H9 (cell line): ENCODE data around the gene CACNA2D3. TPM values are rescaled to one million over a fixed set of nuclear protein-coding genes. Genes with fewer than 3 reads are reported as not detected.

Experiments used
- DNase-seq: peaks from one replicate; pipeline ENCODE4 v3.0.0-alpha.2; 2017
- H2AFZ ChIP-seq: one replicate; pipeline ENCODE4 v1.6.1; 2013; ENCODE audit warnings: mild to moderate bottlenecking, low read length, control low read depth, moderate library complexity
- H2AK5ac ChIP-seq: 2 replicates; pipeline ENCODE4 v1.6.1; 2013; ENCODE audit warnings: low read length, control low read depth, mixed read lengths; ENCODE audit not compliant: insufficient read length
- H2BK120ac ChIP-seq: one replicate; pipeline ENCODE4 v1.6.1; 2013; ENCODE audit warnings: low read depth, mild to moderate bottlenecking, low read length, control low read depth, inconsistent platforms; ENCODE audit not compliant: poor library complexity, severe bottlenecking
- H2BK12ac ChIP-seq: 2 replicates; pipeline ENCODE4 v1.6.1; 2013; ENCODE audit warnings: low read length, control low read depth, mixed read lengths, low read depth; ENCODE audit not compliant: insufficient read length
- H2BK15ac ChIP-seq: 2 replicates; pipeline ENCODE4 v1.6.1; 2013; ENCODE audit warnings: low read depth, low read length, control low read depth
- H2BK20ac ChIP-seq: one replicate; pipeline ENCODE4 v1.6.1; 2013; ENCODE audit warnings: low read depth, mild to moderate bottlenecking, low read length, control low read depth, inconsistent platforms; ENCODE audit not compliant: poor library complexity, severe bottlenecking
- H2BK5ac ChIP-seq: 2 replicates; pipeline ENCODE4 v1.6.1; 2013; ENCODE audit warnings: low read length, control low read depth, mixed read lengths; ENCODE audit not compliant: insufficient read length
- H3K14ac ChIP-seq: 2 replicates; pipeline ENCODE4 v1.6.1; 2013; ENCODE audit warnings: low read length, control low read depth; ENCODE audit not compliant: insufficient read depth
- H3K18ac ChIP-seq: 2 replicates; pipeline ENCODE4 v1.6.1; 2013; ENCODE audit warnings: low read depth, mild to moderate bottlenecking, mixed read lengths, low read length, control low read depth; ENCODE audit not compliant: insufficient read length
- H3K23ac ChIP-seq: 2 replicates; pipeline ENCODE4 v1.6.1; 2013; ENCODE audit warnings: low read length, control low read depth, mixed read lengths, low read depth; ENCODE audit not compliant: insufficient read length
- H3K23me2 ChIP-seq: 2 replicates; pipeline ENCODE4 v1.6.1; 2013; ENCODE audit warnings: low read depth, mild to moderate bottlenecking, mixed read lengths, low read length, control low read depth; ENCODE audit not compliant: insufficient read length, poor library complexity, severe bottlenecking
- H3K27ac ChIP-seq: 2 replicates; pipeline ENCODE4 v1.5.1; 2013; ENCODE audit warnings: low read length, control low read depth, mixed read lengths, low read depth; ENCODE audit not compliant: insufficient read length
- H3K27me3 ChIP-seq: 2 replicates; pipeline ENCODE4 v1.6.1; 2013; ENCODE audit warnings: low read length, control low read depth, inconsistent platforms; ENCODE audit not compliant: insufficient read depth
- H3K4ac ChIP-seq: 2 replicates; pipeline ENCODE4 v1.6.1; 2013; ENCODE audit warnings: low read depth, mild to moderate bottlenecking, control low read depth, inconsistent platforms, low read length, moderate library complexity
- H3K4me1 ChIP-seq: 2 replicates; pipeline ENCODE4 v1.6.1; 2013; ENCODE audit warnings: low read length, control low read depth, inconsistent platforms; ENCODE audit not compliant: insufficient read depth
- H3K4me2 ChIP-seq: 2 replicates; pipeline ENCODE4 v1.6.1; 2013; ENCODE audit warnings: low read length, control low read depth, mixed read lengths; ENCODE audit not compliant: insufficient read length, insufficient read depth
- H3K56ac ChIP-seq: 2 replicates; pipeline ENCODE4 v1.6.1; 2013; ENCODE audit warnings: low read depth, mild to moderate bottlenecking, mixed read lengths, low read length, control low read depth; ENCODE audit not compliant: insufficient read length
- H3K79me1 ChIP-seq: 2 replicates; pipeline ENCODE4 v1.6.1; 2013; ENCODE audit warnings: low read depth, mild to moderate bottlenecking, moderate library complexity, low read length, control low read depth, inconsistent platforms; ENCODE audit not compliant: insufficient read depth, poor library complexity, severe bottlenecking
- H3K79me2 ChIP-seq: 2 replicates; pipeline ENCODE4 v1.6.1; 2013; ENCODE audit warnings: low read length, control low read depth, inconsistent platforms; ENCODE audit not compliant: insufficient read depth
- H3K9ac ChIP-seq: 2 replicates; pipeline ENCODE4 v1.6.1; 2013; ENCODE audit warnings: low read length, control low read depth, mixed read lengths; ENCODE audit not compliant: insufficient read length; ENCODE audit errors: extremely low read depth
- H3K9me3 ChIP-seq: one replicate; pipeline ENCODE4 v1.6.1; 2013; ENCODE audit warnings: low read depth, low read length, inconsistent platforms; ENCODE audit not compliant: control insufficient read depth
- H3T11ph ChIP-seq: one replicate; pipeline ENCODE4 v1.6.1; 2013; ENCODE audit warnings: mild to moderate bottlenecking, low read length, control low read depth, inconsistent platforms
- H4K20me1 ChIP-seq: one replicate; pipeline ENCODE4 v1.6.1; 2013; ENCODE audit not compliant: control insufficient read depth, insufficient read length, insufficient read depth
- H4K5ac ChIP-seq: 2 replicates; pipeline ENCODE4 v1.6.1; 2013; ENCODE audit warnings: low read depth, mild to moderate bottlenecking, mixed read lengths, low read length, control low read depth; ENCODE audit not compliant: insufficient read length
- H4K8ac ChIP-seq: replicated peaks from 2 replicates; pipeline ENCODE4 v1.6.1; 2013; ENCODE audit warnings: low read length, control low read depth, mixed read lengths, low read depth; ENCODE audit not compliant: insufficient read length
- H4K91ac ChIP-seq: 2 replicates; pipeline ENCODE4 v1.6.1; 2013; ENCODE audit warnings: low read depth, mild to moderate bottlenecking, moderate library complexity, mixed read lengths, low read length, control low read depth; ENCODE audit not compliant: insufficient read length
- H3K27ac Mint-ChIP-seq, 3 experiments: 2 replicates in 2 of 3; 3 replicates in 1 of 3; pipeline ENCODE4 v1.8.0; 2020 to 2021; ENCODE audit warnings: mixed read lengths in 3 of 3, mild to moderate bottlenecking in 1 of 3, moderate library complexity in 1 of 3
- H3K27me3 Mint-ChIP-seq: 2 replicates; pipeline ENCODE4 v1.8.0; 2021; ENCODE audit warnings: low read depth, mild to moderate bottlenecking, moderate library complexity, mixed read lengths
- H3K36me3 Mint-ChIP-seq, 3 experiments: 2 replicates in 2 of 3; 3 replicates in 1 of 3; pipeline ENCODE4 v1.8.0; 2020 to 2021; ENCODE audit warnings: low read depth in 3 of 3, mixed read lengths in 3 of 3; ENCODE audit not compliant: insufficient read depth in 1 of 3
- H3K4me1 Mint-ChIP-seq, 2 experiments: 2 replicates each; pipeline ENCODE4 v1.8.0; 2020; ENCODE audit warnings: mixed read lengths in 2 of 2
- H3K4me3 Mint-ChIP-seq, 2 experiments: 2 replicates in 1 of 2; 3 replicates in 1 of 2; pipeline ENCODE4 v1.8.0; 2020 to 2021; ENCODE audit warnings: mild to moderate bottlenecking in 2 of 2, mixed read lengths in 2 of 2, moderate library complexity in 1 of 2
- H3K9me3 Mint-ChIP-seq, 2 experiments: 2 replicates in 1 of 2; 3 replicates in 1 of 2; pipeline ENCODE4 v1.8.0; 2020; ENCODE audit warnings: mild to moderate bottlenecking in 2 of 2, mixed read lengths in 2 of 2, moderate library complexity in 1 of 2
- CTCF ChIP-seq: fragments of 200-600 bp; sonication (generic); conservative IDR thresholded peaks from 3 replicates; pipeline ENCODE4 v1.8.0; 2021; ENCODE audit warnings: antibody characterized with exemption, mild to moderate bottlenecking
- WGBS: extraction: QIAGEN DNeasy Blood & Tissue Kit; methylation state at CpG from one replicate; pipeline ENCODE4 v1.1.7; 2013; ENCODE audit warnings: missing lambda C conversion rate, low lambda C conversion rate, mixed read lengths; ENCODE audit not compliant: insufficient read length; ENCODE audit errors: extremely low coverage; 5-methylcytosine and 5-hydroxymethylcytosine counted together
- total RNA-seq: library from RNA; stranded (reverse); gene quantifications from 2 replicates; pipeline ENCODE4 v1.2.1, GENCODE V29; 2021

The CACNA2D3 gene
- total RNA-seq, 1 experiment from 2014 or later: 3.2 TPM

GRCh38 chr3:54178376-54178775 lies 56.0 kb downstream of the CACNA2D3 start:
- H3K27me3 Mint-ChIP-seq: no peaks in the 10 kb centered on the region; the same call in 1 of the 2 replicates
- no peak for DNase-seq

More at GRCh38 chr3:54178376-54178775, 56.0 kb downstream of the CACNA2D3 start:
- H2BK120ac ChIP-seq: no peak overlapping the region
- H3K27me3 ChIP-seq: no peaks in the 10 kb centered on the region
- H2AK5ac ChIP-seq: no peak overlapping the region
- H2BK15ac ChIP-seq: no peak overlapping the region
- H4K20me1 ChIP-seq: no peaks in the 10 kb centered on the region
- WGBS: no CpG with 5 or more reads among the region's 5 CpGs
- H3T11ph ChIP-seq: no peak overlapping the region
- no peak overlapping the region for H3K4me2 ChIP-seq
- H4K5ac ChIP-seq: no peak overlapping the region
- H3K56ac ChIP-seq: no peak overlapping the region
- no peaks in the 10 kb centered on the region for H3K79me1 ChIP-seq
- no peak overlapping the region for H3K27ac ChIP-seq
- no peak overlapping the region for H4K91ac ChIP-seq
- no peak overlapping the region for H3K23ac ChIP-seq
- no peaks in the 10 kb centered on the region; a peak in 1 of 7 replicates for H3K36me3 Mint-ChIP-seq
- H3K4me1 ChIP-seq: peaks cover 4% of the 10 kb centered on the region
- no peaks in the 10 kb centered on the region for H3K79me2 ChIP-seq
- H3K23me2 ChIP-seq: no peaks in the 10 kb centered on the region
- no peak overlapping the region for H3K14ac ChIP-seq
- no peak overlapping the region for H2BK5ac ChIP-seq
- no peak overlapping the region for H3K18ac ChIP-seq
- no peak overlapping the region for H2BK20ac ChIP-seq
- TF ChIP-seq CTCF: no peak
- H3K4ac ChIP-seq: no peak overlapping the region
- no peak overlapping the region for H3K27ac Mint-ChIP-seq
- no peak overlapping the region for H3K9ac ChIP-seq
- H3K9me3 Mint-ChIP-seq: no peaks in the 10 kb centered on the region
- no peak overlapping the region for H2BK12ac ChIP-seq
- no peak overlapping the region for H3K4me3 Mint-ChIP-seq
- H3K4me1 Mint-ChIP-seq: peaks cover 10 to 12% of the 10 kb centered on the region in 2 experiments
- H2AFZ ChIP-seq: no peak overlapping the region
- H3K9me3 ChIP-seq: no peaks in the 10 kb centered on the region
- H4K8ac ChIP-seq: no peak overlapping the region
